AG08396 (cell line): ENCODE results near the gene PARN.
A peak's percentile ranks its signal among the peaks of the same experiment; 100 is the strongest.
"Not testable (repeated sequence)": the region's sequence is repeated elsewhere in the genome, so short reads cannot be mapped to it uniquely, and the experiment has no call there.

Experiments used
- DNase-seq: peaks from one replicate; pipeline ENCODE4 v3.0.0; 2012; ENCODE audit warnings: low spot score, mixed read lengths

Gene PARN

DNA sequence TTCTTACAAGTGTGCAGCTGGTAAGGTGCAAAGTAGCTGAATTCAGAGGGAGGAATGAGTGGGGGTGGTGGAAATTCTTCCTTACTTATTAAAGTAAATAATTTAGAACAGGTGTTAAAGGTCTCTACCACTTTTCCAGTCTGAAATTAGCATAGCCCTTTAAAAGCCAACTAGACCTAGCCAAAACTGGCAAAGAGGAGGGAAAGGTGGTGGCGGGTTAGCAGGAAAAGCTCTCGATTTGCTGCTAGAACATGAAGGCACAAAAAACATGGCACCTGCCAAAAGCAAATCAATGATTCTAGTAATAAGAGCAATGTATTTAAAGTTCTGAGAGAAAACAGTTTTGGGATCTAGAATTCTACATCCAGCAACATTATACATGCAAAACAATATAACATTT, 157.7 kb downstream of the PARN start:
- DNase-seq = no peak

- DNase-seq = no peak
Observed at GRCh38 chr16:14470788-14471187, 159.3 kb downstream of the PARN start.

DNA sequence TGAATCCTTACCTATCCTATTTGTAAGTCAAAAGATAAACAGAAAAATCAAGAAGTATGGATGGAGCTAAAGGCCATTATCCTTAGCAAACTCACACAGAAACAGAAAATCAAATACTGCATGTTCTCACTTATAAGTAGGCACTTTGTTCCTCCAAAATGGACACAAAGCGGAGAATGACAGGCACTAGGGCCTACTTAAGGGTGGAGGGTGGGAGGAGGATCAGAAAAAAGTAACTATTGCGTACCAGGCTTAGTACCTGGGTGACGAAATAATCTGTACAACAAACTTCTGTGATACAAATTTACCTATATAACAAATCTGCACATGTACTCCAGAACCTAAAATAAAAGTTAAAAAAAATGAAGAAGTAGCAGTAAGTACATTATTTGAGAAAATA, 164.3 kb downstream of the PARN start:
- DNase-seq = no peak

DNA sequence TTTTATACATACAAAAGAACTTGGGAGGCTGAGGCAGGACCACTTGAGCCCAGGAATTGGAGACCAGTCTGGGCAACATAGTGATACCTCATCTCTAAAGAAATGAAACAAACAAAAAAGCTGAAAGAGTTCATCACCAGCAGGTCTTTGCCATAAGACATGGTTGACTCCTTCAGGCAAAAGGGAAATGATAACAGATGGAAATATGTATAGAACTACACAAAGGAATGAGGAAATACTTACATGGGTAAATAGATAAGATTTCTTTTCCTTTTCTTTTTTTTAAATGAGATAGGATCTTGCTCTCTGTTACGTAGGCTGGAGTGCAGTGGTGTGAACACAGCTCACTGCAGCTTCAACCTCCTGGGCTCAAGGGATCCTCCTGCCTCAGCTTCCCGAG, 165.3 kb downstream of the PARN start:
- DNase-seq = no peak

- DNase-seq = no peak
Observed at GRCh38 chr16:14464192-14464591, 165.9 kb downstream of the PARN start.

- DNase-seq = no peak
Observed at GRCh38 chr16:14462811-14463210, 167.2 kb downstream of the PARN start.

DNA sequence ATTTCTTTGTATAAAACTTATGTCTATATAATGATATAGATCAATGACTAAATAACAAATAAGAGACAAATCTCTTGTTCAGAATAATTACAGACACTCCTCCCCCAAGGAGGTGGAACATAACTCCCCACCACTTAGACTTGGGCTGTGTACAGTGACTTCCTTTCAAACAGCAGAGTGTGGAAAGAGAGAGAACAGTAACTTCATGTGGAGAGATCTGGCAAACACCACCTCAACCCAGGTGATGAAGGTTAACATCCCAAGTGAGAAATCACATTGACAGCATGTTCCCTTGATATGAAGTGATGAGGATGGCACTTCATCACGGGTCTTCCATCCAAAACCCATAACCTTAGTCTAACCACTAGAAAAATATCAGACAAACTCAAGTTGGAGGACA, 169.3 kb downstream of the PARN start:
- DNase-seq = no peak

- DNase-seq = no peak
Observed at GRCh38 chr16:14458576-14458975, 171.5 kb downstream of the PARN start.

- DNase-seq = no peak
Observed at GRCh38 chr16:14456793-14457481, 173.1 kb downstream of the PARN start.

- peak; percentile 25 for DNase-seq
Observed at GRCh38 chr16:14455573-14455972, 174.5 kb downstream of the PARN start.

- DNase-seq = peak; percentile 12
Observed at GRCh38 chr16:14454391-14454790, 175.7 kb downstream of the PARN start.

- no peak for DNase-seq
Observed at GRCh38 chr16:14452066-14452465, 178.0 kb downstream of the PARN start.

GRCh38 chr16:14450846-14451245, 179.2 kb downstream of the PARN start:
- DNase-seq = no peak

DNA sequence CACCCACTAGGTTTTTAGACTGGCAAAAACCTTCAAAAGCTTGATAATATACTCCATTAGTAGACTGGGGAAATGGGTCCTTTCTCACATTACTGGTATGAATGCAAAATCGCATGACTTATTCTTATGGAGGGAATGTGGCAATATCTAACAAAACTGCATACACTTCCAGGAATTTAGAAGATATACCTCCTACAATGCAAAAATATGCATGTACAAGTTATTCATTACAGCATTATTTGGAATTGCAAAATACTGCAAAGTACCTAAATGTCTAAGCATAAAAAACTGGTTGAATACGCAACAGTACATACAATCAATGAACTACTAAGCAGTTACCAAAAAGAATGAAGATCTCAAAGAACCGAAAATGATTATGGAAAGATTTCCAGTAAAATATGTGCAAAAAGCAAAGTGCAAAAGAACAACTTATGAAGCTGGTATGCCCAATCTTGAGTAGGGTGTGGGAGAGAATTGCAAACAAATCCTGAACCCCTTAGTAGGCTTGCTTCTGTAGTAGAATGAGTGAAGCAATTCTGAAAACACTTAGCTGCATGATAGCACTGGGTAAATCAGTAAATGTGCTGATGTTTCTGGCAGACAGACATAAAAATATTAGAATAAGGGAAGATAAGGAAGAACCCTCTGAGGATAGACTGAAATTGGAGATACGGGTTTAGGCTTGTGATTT, 180.1 kb downstream of the PARN start:
- no peak for DNase-seq

DNA sequence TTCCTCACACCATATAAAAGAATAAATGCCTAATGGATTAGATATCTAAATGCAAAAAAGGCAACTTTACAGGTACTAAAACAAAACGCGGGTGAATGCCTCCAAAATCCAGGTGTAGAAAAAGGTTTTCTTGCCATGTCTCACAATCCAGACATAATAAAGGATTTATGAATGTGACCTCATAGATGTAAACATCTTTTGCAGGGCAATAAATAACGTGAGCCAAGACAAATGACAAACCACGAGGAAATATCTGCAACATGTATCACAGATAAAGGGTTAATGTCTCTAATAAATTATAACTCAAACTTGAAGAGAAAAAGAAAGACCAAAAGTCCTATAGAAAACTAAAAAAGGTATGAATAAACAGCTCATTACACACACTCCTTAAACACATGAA, 180.7 kb downstream of the PARN start:
- no peak for DNase-seq

DNA sequence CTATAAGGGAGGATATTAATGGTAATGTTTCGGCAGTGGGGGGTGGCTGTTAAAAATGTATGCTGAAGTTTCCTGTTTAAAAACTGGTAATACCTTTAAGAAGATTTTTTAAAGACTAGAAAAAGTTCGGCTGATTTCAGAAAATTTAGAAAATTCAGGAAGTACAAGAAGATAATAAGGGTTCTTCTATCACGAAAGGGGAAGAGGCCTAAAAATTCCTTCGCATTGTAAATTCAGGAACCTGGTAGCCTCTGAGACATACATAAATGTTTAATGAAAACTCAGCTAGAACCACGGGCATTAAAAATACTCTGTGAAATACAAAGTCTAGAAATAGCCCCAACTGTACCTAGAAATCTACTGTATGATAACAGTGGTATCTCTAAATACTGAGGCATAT, 181.2 kb downstream of the PARN start:
- no peak for DNase-seq

DNA sequence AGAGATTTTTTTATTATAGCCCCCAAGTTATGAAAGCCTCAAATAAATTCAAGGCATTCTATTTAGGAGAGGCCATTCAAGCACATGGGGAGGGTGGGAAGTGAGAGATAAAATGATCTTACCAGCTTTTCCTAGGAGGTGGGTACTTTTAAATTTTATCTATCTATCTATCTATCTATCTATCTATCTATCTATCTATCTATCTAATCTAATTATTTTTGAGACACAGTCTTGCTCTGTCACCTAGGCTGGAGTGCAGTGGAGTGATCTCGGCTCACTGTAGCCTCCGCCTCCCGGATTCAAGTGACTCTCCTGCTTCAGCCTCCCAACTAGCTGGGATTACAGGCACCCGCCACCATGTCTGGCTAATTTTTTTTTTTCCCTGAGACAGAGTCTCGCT, 182.3 kb downstream of the PARN start:
- no peak for DNase-seq

DNA sequence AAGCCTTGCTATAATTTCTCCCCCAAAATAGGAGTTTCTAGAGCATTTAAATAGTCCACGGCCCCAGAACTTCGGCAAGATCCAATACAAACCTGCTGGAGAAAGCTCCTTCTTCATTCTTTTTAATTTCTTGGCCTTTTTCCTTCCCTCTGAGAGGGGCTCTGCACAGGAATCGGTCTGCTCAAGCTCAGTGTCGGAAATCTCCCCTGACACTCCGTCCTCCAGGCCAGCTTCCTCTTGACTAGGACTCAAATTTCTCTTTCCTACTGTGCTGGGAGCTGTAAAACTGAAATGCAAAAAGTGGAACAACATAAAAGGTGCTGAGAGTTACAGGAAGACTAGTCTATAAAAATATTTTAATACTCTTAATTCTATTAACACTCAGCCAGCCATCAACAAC, 183.3 kb downstream of the PARN start:
- DNase-seq = no peak

DNA sequence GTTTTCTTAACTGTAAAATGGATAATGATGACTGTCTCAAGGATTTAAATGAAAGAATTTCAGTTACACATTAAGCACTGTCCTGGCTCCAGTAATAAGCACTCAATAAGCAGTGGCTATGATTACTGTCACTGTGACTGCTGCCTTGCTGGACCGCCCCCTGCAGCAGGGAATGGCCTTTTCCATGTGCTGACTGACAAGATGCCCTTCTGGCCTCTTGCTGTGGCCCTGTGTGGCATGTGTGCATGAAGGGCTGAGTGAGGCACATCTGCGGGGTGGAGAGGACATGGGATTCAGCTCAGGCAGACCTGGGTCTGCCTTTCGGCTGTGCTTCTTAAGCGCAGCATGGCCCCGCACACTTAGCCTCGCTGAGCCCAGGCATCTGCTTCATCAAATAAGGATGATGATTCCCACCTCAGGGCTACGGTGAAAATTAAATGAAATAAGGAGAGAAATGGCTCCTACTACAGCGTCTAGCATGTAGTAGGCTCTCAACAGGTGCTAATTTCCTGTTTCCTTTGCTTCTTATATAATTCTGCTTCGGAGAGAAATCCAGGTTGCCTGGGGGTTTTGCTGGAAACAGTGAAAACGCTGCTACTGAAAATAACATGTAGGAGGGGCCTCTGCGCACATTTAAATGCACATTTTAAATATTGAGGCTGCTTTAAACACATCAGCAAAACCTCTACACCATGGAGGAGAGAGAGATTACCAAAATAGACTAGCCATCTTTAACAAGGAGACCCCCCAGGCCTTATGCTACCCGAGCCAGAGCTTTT, 183.9 kb downstream of the PARN start:
- no peak for DNase-seq

DNA sequence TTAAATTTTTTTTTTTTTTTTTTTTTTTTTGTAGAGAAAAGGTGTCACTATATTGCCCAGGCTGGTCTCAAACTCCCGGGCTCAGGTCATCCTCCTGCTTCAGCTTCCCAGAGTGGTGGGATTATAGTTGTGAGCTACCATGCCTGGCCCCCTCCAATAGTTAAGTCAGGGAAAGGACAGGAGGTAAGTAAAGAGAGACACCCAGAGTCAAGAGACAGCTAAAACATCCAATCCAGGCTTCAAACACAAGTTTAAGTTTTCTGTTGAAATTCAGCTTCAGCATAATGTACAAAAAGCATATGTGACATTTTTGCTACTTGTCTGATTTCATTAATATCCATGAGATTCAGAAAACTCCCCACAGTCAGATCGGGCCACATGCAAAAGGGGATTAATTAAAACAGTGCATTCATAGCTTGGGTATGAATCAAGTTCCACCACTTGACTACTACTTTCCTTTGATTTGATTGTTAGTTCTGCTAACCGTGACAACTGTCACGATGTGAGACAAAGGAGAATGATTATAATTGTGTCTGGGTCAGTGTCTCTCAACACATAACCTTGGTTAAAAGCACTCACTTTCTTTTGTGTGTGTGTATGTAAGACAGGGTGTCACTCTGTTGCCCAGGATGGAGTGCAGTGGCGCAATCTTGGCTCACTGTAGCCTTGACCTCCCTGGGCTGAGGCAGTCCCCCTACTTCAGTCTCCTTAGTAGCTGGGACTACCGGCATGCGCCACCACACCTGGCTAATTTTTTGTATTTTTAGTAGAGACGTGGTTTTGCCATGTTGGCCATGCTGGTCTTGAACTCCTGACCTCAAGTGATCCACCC, 184.9 kb downstream of the PARN start:
- no peak for DNase-seq

DNA sequence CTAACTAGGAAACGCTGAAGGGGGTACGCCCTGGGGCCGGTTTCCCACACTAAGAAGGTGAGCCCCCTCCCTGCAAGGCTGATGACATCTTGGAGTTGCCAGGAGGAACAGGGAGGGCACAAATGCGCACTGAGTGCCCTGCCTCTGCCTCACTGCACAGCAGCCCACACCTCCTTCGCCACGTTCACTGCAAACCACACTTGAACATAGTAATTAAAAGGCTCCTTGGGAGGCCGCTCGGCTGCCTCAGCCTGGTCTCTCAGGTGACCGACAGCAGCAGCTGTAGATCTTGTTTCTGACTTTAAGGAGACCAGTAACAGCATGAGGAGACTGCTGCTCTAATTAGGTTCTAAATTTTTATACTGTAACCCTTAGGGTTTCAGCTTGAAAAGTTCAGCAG, 188.5 kb downstream of the PARN start:
- DNase-seq = not testable (repeated sequence)

DNA sequence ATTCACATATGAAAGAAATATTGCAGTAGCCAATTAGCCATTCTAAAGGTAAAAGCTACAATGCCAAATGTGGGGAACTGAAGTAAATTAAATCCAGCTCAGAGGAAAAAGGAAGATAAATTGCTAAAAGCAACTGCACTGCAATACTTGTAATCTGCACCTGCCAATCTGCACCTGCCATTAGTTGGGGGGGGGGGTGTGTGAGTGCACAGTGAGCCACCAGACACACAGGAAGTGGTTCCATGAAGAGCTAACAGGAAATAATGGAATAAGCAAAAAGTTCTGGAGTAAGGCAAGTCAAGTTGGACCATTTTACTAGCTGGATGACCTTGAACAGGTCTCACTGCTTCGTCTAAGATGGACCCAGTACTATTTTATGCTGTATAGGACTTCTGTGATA, 191.8 kb downstream of the PARN start:
- DNase-seq = no peak
